Ishikawa (cell line): ENCODE measurements around the gene IFNL4.

Experiments used
- CEBPB ChIP-seq: IDR thresholded peaks from 2 replicates; pipeline ENCODE4 v1.6.1; 2012
- CREB1 ChIP-seq: IDR thresholded peaks from 2 replicates; pipeline ENCODE4 v1.6.1; 2012; ENCODE audit warnings: low read depth
- EGR1 ChIP-seq: IDR thresholded peaks from 2 replicates; pipeline ENCODE4 v1.6.1; 2012
- EP300 ChIP-seq: IDR thresholded peaks from 2 replicates; pipeline ENCODE4 v1.6.1; 2012; ENCODE audit warnings: borderline replicate concordance
- FOXM1 ChIP-seq: IDR thresholded peaks from 2 replicates; pipeline ENCODE4 v1.6.1; 2012; ENCODE audit warnings: low read depth, borderline replicate concordance
- NFIC ChIP-seq: IDR thresholded peaks from 2 replicates; pipeline ENCODE4 v1.6.1; 2012
- RAD21 ChIP-seq: IDR thresholded peaks from 2 replicates; pipeline ENCODE4 v1.6.1; 2012; ENCODE audit warnings: low read depth
- TAF1 ChIP-seq: IDR thresholded peaks from 2 replicates; pipeline ENCODE4 v1.6.1; 2012; ENCODE audit warnings: low read depth, mild to moderate bottlenecking
- TCF12 ChIP-seq: IDR thresholded peaks from 2 replicates; pipeline ENCODE4 v1.6.1; 2012; ENCODE audit warnings: low read depth
- TEAD4 ChIP-seq: IDR thresholded peaks from 2 replicates; pipeline ENCODE4 v1.6.1; 2012
- YY1 ChIP-seq: IDR thresholded peaks from 2 replicates; pipeline ENCODE4 v1.6.1; 2012; ENCODE audit warnings: low read depth
- ZBTB7A ChIP-seq: IDR thresholded peaks from 2 replicates; pipeline ENCODE4 v1.6.1; 2012; ENCODE audit warnings: low read depth
- TF ChIP-seq, protein P1 (sequence below): IDR thresholded peaks from 2 replicates; pipeline ENCODE4 v1.6.1; 2012; ENCODE audit warnings: low read depth, mild to moderate bottlenecking
- TF ChIP-seq, protein P2 (sequence below): IDR thresholded peaks from 2 replicates; pipeline ENCODE4 v1.6.1; 2012
- TF ChIP-seq, protein P3 (sequence below): IDR thresholded peaks from 2 replicates; pipeline ENCODE4 v1.6.1; 2012

The IFNL4 gene

DNA sequence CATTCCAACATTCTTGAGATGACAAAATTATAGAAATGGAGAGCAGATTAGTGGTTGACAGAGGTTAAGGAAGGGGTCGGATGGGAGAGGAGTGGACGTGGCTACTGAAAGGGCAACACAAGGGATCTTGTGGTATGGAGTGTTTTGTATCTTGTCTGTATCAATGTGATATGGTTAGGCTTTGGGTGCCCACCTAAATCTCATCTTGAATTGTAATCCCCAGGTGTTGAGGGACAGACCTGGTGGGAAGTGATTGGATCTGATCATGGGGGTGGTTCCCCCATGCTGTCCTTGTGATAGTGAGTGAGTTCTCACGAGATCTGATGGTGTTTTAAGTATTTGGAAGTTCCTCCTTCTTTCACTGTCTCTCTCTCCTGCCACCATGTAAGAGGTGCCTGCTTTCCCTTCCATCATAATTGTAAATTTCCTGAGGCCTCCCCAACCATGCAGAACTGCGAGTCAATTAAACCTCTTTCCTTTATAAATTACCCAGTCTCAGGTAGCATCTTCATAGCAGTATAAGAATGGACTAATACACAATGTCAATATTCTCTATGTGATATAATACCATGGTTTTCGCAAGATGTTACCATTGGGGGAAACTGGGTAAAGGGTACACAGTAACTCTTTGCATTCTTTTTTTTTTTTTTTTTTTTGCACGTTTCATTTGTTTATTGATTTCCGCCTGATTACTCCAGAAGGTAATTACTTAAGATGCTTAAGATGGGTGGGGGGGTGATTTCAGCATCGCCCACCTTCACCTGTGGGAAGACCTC lies 4.9 kb upstream of the IFNL4 start:
- no peak for TF ChIP-seq CREB1
- no peak for TF ChIP-seq TEAD4
- no peak for TF ChIP-seq EP300
- no peak for TF ChIP-seq RAD21
- TF ChIP-seq EGR1 = no peak
- TF ChIP-seq NFIC = no peak
- TF ChIP-seq, protein P1, sequence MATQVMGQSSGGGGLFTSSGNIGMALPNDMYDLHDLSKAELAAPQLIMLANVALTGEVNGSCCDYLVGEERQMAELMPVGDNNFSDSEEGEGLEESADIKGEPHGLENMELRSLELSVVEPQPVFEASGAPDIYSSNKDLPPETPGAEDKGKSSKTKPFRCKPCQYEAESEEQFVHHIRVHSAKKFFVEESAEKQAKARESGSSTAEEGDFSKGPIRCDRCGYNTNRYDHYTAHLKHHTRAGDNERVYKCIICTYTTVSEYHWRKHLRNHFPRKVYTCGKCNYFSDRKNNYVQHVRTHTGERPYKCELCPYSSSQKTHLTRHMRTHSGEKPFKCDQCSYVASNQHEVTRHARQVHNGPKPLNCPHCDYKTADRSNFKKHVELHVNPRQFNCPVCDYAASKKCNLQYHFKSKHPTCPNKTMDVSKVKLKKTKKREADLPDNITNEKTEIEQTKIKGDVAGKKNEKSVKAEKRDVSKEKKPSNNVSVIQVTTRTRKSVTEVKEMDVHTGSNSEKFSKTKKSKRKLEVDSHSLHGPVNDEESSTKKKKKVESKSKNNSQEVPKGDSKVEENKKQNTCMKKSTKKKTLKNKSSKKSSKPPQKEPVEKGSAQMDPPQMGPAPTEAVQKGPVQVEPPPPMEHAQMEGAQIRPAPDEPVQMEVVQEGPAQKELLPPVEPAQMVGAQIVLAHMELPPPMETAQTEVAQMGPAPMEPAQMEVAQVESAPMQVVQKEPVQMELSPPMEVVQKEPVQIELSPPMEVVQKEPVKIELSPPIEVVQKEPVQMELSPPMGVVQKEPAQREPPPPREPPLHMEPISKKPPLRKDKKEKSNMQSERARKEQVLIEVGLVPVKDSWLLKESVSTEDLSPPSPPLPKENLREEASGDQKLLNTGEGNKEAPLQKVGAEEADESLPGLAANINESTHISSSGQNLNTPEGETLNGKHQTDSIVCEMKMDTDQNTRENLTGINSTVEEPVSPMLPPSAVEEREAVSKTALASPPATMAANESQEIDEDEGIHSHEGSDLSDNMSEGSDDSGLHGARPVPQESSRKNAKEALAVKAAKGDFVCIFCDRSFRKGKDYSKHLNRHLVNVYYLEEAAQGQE = no peak
- TF ChIP-seq, protein P2, sequence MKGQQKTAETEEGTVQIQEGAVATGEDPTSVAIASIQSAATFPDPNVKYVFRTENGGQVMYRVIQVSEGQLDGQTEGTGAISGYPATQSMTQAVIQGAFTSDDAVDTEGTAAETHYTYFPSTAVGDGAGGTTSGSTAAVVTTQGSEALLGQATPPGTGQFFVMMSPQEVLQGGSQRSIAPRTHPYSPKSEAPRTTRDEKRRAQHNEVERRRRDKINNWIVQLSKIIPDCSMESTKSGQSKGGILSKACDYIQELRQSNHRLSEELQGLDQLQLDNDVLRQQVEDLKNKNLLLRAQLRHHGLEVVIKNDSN = no peak
- no peak for TF ChIP-seq CEBPB
- TF ChIP-seq ZBTB7A = no peak
- TF ChIP-seq TAF1 = no peak
- TF ChIP-seq, protein P3, sequence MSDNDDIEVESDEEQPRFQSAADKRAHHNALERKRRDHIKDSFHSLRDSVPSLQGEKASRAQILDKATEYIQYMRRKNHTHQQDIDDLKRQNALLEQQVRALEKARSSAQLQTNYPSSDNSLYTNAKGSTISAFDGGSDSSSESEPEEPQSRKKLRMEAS = no peak
- TF ChIP-seq TCF12 = no peak
- no peak for TF ChIP-seq YY1
- no peak for TF ChIP-seq FOXM1

DNA sequence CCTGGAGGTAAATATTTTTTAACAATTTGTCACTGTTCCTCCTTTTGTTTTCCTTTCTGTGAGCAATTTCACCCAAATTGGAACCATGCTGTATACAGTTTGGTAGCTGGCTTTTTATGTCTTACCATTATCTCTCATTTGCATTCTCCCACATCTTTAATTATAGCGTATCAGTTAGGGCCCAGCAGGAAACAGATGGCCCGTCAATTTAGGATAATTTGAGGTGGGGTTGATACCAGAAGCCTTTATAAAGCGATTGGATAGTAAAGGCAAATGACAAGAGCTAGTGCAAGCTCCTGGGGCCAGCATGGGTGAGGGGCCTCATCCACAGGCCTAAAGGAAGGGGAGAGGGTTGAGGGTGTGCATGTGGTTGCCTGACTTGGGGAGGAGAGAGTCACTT lies 3.8 kb upstream of the IFNL4 start:
- TF ChIP-seq, protein P1 = no peak
- no peak for TF ChIP-seq TAF1
- no peak for TF ChIP-seq EGR1
- no peak for TF ChIP-seq RAD21
- TF ChIP-seq CREB1 = no peak
- TF ChIP-seq FOXM1 = no peak
- no peak for TF ChIP-seq TEAD4
- TF ChIP-seq, protein P3 = no peak
- TF ChIP-seq NFIC = no peak
- TF ChIP-seq TCF12 = no peak
- no peak for TF ChIP-seq ZBTB7A
- no peak for TF ChIP-seq EP300
- no peak for TF ChIP-seq CEBPB
- TF ChIP-seq, protein P2 = no peak
- no peak for TF ChIP-seq YY1

DNA sequence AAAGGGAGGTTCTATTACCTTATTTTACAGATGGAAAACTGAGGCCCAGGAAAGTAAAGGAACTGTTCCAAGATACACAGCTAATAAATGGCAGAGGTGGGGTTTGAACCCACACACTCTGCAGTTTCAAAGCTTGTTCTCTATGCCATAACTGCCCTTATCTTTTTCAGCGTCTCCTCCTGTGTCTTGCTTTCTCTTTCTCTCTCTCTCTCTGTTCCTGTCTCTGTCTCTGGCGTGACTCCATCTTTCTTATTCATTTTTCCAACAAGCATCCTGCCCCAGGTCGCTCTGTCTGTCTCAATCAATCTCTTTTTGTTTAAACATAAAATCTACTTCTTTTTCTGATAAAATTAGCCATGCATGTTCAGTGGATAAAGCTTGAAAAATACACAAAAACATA lies 3.2 kb upstream of the IFNL4 start:
- TF ChIP-seq CREB1 (no peak), TAF1 (no peak), CEBPB (no peak), TCF12 (no peak), EGR1 (no peak), NFIC (no peak)

DNA sequence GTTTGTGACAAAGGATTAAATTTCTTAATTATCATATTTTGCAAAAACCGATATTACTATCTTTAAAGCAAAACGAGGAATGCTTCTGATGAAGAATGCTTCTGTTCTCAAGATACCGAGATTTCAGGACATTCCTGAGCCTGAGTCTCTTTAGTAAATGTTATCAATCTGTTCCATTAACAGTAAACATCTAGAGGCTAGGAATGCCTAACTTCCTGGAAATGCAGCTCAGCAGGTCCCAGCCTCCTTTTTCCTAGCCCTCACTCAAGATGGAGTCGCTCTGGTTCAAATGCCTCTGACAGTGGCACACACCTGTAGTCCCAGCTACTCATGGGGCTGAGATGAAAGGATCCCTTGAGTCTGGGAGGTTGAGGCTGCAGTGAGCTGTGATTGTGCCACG lies 2.4 kb upstream of the IFNL4 start:
- TF ChIP-seq, protein P2 = no peak
- TF ChIP-seq TAF1 = no peak
- TF ChIP-seq ZBTB7A = no peak
- TF ChIP-seq, protein P3 = no peak
- no peak for TF ChIP-seq EP300
- no peak for TF ChIP-seq NFIC
- no peak for TF ChIP-seq RAD21

DNA sequence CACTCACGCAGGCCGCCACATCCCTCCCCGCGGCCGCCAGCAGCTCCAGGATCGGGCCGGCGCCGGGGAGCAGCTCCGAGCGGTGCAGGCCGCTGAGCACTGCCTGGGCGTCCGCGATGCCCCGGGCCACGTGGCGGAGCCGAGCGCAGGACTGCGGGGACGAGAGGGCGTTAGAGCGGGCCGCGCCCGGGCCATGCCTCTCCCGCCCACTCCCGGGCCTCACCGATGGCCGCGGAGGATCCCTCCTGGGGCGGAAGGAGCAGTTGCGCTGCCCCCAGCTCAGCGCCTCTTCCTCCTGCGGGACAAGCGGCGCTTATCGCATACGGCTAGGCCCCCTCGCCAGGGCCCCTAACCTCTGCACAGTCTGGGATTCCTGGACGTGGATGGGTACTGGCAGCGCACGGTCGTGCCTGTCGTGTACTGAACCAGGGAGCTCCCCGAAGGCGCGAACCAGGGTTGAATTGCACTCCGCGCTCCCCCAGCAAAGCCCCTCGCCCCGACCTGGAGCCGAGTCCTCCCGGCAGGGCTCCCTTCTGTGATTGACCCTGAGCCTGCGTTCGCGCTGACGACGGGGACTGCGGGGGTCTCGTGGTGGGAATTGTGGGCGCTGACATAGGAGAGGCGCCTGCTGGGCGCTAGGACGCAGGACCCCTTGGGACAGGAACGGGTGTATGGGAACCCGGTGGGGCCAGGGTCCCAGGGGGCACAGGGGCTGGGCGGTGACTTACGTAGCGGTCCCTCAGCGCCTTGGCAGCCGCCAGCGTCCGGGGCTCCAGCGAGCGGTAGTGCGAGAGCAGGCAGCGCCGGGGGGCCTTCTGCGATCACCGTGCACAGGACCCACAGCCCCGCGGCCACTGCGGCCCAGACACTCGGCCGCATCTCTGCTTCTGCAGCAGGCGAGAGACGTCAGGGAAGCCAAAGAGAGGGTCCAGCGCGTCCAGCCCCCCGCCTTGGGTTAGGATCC lies 673 bp downstream of the IFNL4 start:
- TF ChIP-seq CREB1 (no peak), CEBPB (no peak), FOXM1 (no peak), TCF12 (no peak), YY1 (no peak)
- TF ChIP-seq, protein P3 = no peak
